ENCODE data around the gene PFKFB2. TPM values are rescaled to one million over a fixed set of nuclear protein-coding genes. Genes with fewer than 3 reads are reported as not detected.

PFKFB2 gene
- total and polyA plus RNA-seq, 2 donors (not counting 1 experiment from before 2014, with no cell fraction given), result 6.5 to 18.2 TPM

GRCh38 chr1:207077470-207078377 lies 24.6 kb downstream of the PFKFB2 start:
- no peaks in the 10 kb centered on the region for H3K27me3 ChIP-seq (replicated peaks in 1 of 4; ENCODE audit: control extremely low read depth in 1 of 4, control insufficient read depth in 3 of 4, insufficient read depth in 4 of 4, low read length in 3 of 4)
- Mint-ChIP-seq H3K9me3 (ENCODE audit: insufficient read depth) (no peaks in the 10 kb centered on the region), H3K27ac (no peak overlapping the region), H3K4me1 (peaks cover 1% of the 10 kb centered on the region), H3K4me3 (no peak overlapping the region), H3K27me3 (no peaks in the 10 kb centered on the region)
- ATAC-seq (ENCODE audit: low read depth) (peak; percentile 95), DNase-seq (peak; percentile 83)
- no peaks in the 10 kb centered on the region for H4K20me1 ChIP-seq (ENCODE audit: control insufficient read depth, insufficient read depth, low read length, poor library complexity, severe bottlenecking)
- H3K4me3 ChIP-seq (ENCODE audit: control extremely low read depth in 1 of 5, extremely low read depth in 1 of 5, insufficient read depth in 1 of 5, low read depth in 2 of 5, low read length in 4 of 5), result no peak overlapping the region
- no peaks in the 10 kb centered on the region for H3K4me1 ChIP-seq (ENCODE audit: control insufficient read depth in 2 of 2, insufficient read depth in 2 of 2, low read length in 2 of 2)
- ChIA-PET CTCF (interaction anchor here (0.7 to 13.0 kb wide), 19 partner anchors 9 to 423 kb away, joined by 3 to 209 read pairs (median 6); partner anchors contain the start of genes C4BPB, PFKFB2 and YOD1), POLR2A (no interaction called here)
- H3K36me3 ChIP-seq (replicated peaks in 1 of 2; ENCODE audit: control extremely low read depth in 1 of 2, control insufficient read depth in 1 of 2, extremely low read depth in 1 of 2, insufficient read depth in 2 of 2, low read length in 1 of 2), result peaks cover 3% of the 10 kb centered on the region in 2 experiments
- H3K9ac ChIP-seq (ENCODE audit: low read length), result no peak overlapping the region
- no peak overlapping the region for H2AFZ ChIP-seq (ENCODE audit: insufficient read depth, low read depth, low read length, poor library complexity, severe bottlenecking)
- no peaks in the 10 kb centered on the region for H3K9me3 ChIP-seq (ENCODE audit: control extremely low read depth in 1 of 3, control insufficient read depth in 2 of 3, insufficient read depth in 1 of 3, low read length in 2 of 3)
- 0% methylated on average over 2 of the region's 6 CpGs for WGBS (ENCODE audit: insufficient coverage)
- no peaks in the 10 kb centered on the region for H3K79me2 ChIP-seq (ENCODE audit: control insufficient read depth, insufficient read depth, low read length)
- no peak overlapping the region for H3K4me2 ChIP-seq (replicated peaks; ENCODE audit: low read depth, low read length, poor library complexity, severe bottlenecking)
- intact Hi-C loops (cut with micrococcal nuclease), result loop anchor here (1.0 to 5.0 kb wide), 3 partner anchors 27 to 422 kb away; no protein-coding TSS in a partner anchor
- no peak for TF ChIP-seq EZH2 (IDR thresholded peaks at IDR 0.05; ENCODE audit: borderline replicate concordance, insufficient read depth, low read depth, low read length, poor library complexity, severe bottlenecking)
- TF ChIP-seq, protein P1, sequence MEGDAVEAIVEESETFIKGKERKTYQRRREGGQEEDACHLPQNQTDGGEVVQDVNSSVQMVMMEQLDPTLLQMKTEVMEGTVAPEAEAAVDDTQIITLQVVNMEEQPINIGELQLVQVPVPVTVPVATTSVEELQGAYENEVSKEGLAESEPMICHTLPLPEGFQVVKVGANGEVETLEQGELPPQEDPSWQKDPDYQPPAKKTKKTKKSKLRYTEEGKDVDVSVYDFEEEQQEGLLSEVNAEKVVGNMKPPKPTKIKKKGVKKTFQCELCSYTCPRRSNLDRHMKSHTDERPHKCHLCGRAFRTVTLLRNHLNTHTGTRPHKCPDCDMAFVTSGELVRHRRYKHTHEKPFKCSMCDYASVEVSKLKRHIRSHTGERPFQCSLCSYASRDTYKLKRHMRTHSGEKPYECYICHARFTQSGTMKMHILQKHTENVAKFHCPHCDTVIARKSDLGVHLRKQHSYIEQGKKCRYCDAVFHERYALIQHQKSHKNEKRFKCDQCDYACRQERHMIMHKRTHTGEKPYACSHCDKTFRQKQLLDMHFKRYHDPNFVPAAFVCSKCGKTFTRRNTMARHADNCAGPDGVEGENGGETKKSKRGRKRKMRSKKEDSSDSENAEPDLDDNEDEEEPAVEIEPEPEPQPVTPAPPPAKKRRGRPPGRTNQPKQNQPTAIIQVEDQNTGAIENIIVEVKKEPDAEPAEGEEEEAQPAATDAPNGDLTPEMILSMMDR (IDR thresholded peaks at IDR 0.05), result peak; percentile 96
- H3K27ac ChIP-seq (ENCODE audit: low read length in 2 of 2), result no peak overlapping the region

All from B cell (primary cell).